Activated CD4-positive, alpha-beta T cell treated with anti-CD3 and anti-CD28 coated beads for 36 hours (primary cell): Measurements from ENCODE around the gene PHLPP2. TPM values are rescaled to one million over a fixed set of nuclear protein-coding genes. Genes with fewer than 3 reads are reported as not detected.

Experiments
- ATAC-seq: fragments of 200-7000 bp; cut with Tn5 transposase; one replicate; pipeline ENCODE4 v1.10.0; 2021; ENCODE audit warnings: mild to moderate bottlenecking, moderate library complexity
- CTCF ChIA-PET: fragments of 350-600 bp; sonication (Branson Sonifier 250); formaldehyde crosslinking; loops from one replicate; lab custom pipeline; 2021; ENCODE audit warnings: antibody characterized with exemption; lab: Charles Lee
- POLR2A ChIA-PET: fragments of 350-600 bp; sonication (Branson Sonifier 250); formaldehyde crosslinking; loops from one replicate; lab custom pipeline; 2021; ENCODE audit warnings: antibody characterized with exemption, inconsistent platforms; lab: Charles Lee
- DNase-seq: peaks from one replicate; pipeline ENCODE4 v3.0.0-alpha.2; 2020
- H3K27ac Mint-ChIP-seq: one replicate; pipeline ENCODE4 v1.8.0; 2021; ENCODE audit warnings: mixed read lengths
- H3K27me3 Mint-ChIP-seq: one replicate; pipeline ENCODE4 v1.8.0; 2021; ENCODE audit warnings: mixed read lengths
- H3K36me3 Mint-ChIP-seq: one replicate; pipeline ENCODE4 v1.8.0; 2021; ENCODE audit warnings: low read depth, mixed read lengths
- H3K4me1 Mint-ChIP-seq: one replicate; pipeline ENCODE4 v1.8.0; 2021; ENCODE audit warnings: mixed read lengths
- H3K4me3 Mint-ChIP-seq: one replicate; pipeline ENCODE4 v1.8.0; 2021; ENCODE audit warnings: mild to moderate bottlenecking, moderate library complexity, mixed read lengths
- H3K9me3 Mint-ChIP-seq: one replicate; pipeline ENCODE4 v1.8.0; 2021; ENCODE audit warnings: low read depth, mixed read lengths
- intact Hi-C, 2 experiments: fragments of 100-400 bp; cut with DNase I in 1 of 2; cut with micrococcal nuclease in 1 of 2; formaldehyde crosslinking; loops; one replicate each; pipeline versions ENCODE4 v1.14.2 to v1.15.1; 2022 to 2024; cut with DNase I, micrococcal nuclease
- total RNA-seq, 2 experiments: library from RNA; stranded (reverse); gene quantifications; one replicate each; pipeline ENCODE4 v1.2.3, GENCODE V29; 2021

Gene PHLPP2
- total RNA-seq, 2 experiments from 2014 or later, result 8.8 to 11.2 TPM

GRCh38 chr16:71722801-71723536 is 1.5 kb downstream of the PHLPP2 start:
- Mint-ChIP-seq H3K27me3 (no peaks in the 10 kb centered on the region), H3K27ac (peak overlapping the region; percentile 86), H3K4me3 (peak overlapping the region; percentile 95), H3K9me3 (no peaks in the 10 kb centered on the region), H3K4me1 (peaks cover 16% of the 10 kb centered on the region), H3K36me3 (no peaks in the 10 kb centered on the region)
- ChIA-PET CTCF (interaction anchor here (0.6 kb wide), 1 partner anchor 12 kb away, joined by 3 read pairs; no protein-coding TSS in a partner anchor), POLR2A (interaction anchor here (0.5 to 1.0 kb wide), 2 partner anchors 19 to 159 kb away, joined by 3 read pairs; no protein-coding TSS in a partner anchor)
- peak; percentile 73 for DNase-seq
- ATAC-seq, result peak; percentile 60
- intact Hi-C loops, result loop anchor here (1.0 to 10.0 kb wide), 12 partner anchors 85 to 942 kb away; partner anchors contain the start of genes ZNF821 (in 2 of the 2), AP1G1 (in 1 of the 2), ATXN1L (in 1 of the 2) and CMTR2 (in 1 of the 2)

- intact Hi-C loops, result loop anchor here (5.0 to 10.0 kb wide), 2 partner anchors 161 to 944 kb away; partner anchors contain the start of gene ZNF821 (in 1 of the 2)
- DNase-seq, result no peak
- Mint-ChIP-seq H3K4me3 (peak overlapping the region; percentile 30), H3K36me3 (no peaks in the 10 kb centered on the region), H3K9me3 (no peaks in the 10 kb centered on the region), H3K27ac (no peak overlapping the region), H3K4me1 (peaks cover 16% of the 10 kb centered on the region), H3K27me3 (no peaks in the 10 kb centered on the region)
- ChIA-PET CTCF (no interaction called here), POLR2A (interaction anchor here (0.7 kb wide), 1 partner anchor 163 kb away, joined by 10 read pairs; no protein-coding TSS in a partner anchor)
- ATAC-seq, result no peak
Observed at GRCh38 chr16:71721066-71721740, 3.3 kb downstream of the PHLPP2 start.

- Mint-ChIP-seq H3K4me3 (no peak overlapping the region), H3K36me3 (no peaks in the 10 kb centered on the region), H3K4me1 (peaks cover 6% of the 10 kb centered on the region), H3K9me3 (no peaks in the 10 kb centered on the region), H3K27me3 (no peaks in the 10 kb centered on the region), H3K27ac (no peak overlapping the region)
- CTCF ChIA-PET, result interaction anchor here (1.1 kb wide), 1 partner anchor 249 kb away, joined by 3 read pairs; no protein-coding TSS in a partner anchor
- ATAC-seq, result no peak
- POLR2A ChIA-PET, result no interaction called here
- intact Hi-C loops, result no loop called here
- no peak for DNase-seq
Observed at GRCh38 chr16:71712501-71712900, 12.0 kb downstream of the PHLPP2 start.

GRCh38 chr16:71711789-71712188 is 12.7 kb downstream of the PHLPP2 start:
- no peak overlapping the region for H3K27ac Mint-ChIP-seq
- intact Hi-C loops, result no loop called here
- no peaks in the 10 kb centered on the region for H3K27me3 Mint-ChIP-seq
- H3K4me1 Mint-ChIP-seq, result peaks cover 6% of the 10 kb centered on the region
- no peaks in the 10 kb centered on the region for H3K36me3 Mint-ChIP-seq
- ATAC-seq, result peak; percentile 57
- ChIA-PET POLR2A (no interaction called here), CTCF (interaction anchor here (0.7 to 1.1 kb wide), 2 partner anchors 11 to 250 kb away, joined by 3 read pairs; no protein-coding TSS in a partner anchor)
- no peak for DNase-seq
- no peak overlapping the region for H3K4me3 Mint-ChIP-seq
- no peaks in the 10 kb centered on the region for H3K9me3 Mint-ChIP-seq

GRCh38 chr16:71709229-71709781 is 15.2 kb downstream of the PHLPP2 start:
- CTCF ChIA-PET, result interaction anchor here (1.2 kb wide), 1 partner anchor 8 kb away, joined by 3 read pairs; no protein-coding TSS in a partner anchor

GRCh38 chr16:71708696-71709095 is 15.8 kb downstream of the PHLPP2 start:
- ATAC-seq, result no peak
- ChIA-PET CTCF (interaction anchor here (1.2 kb wide), 1 partner anchor 9 kb away, joined by 3 read pairs; no protein-coding TSS in a partner anchor), POLR2A (interaction anchor here (0.6 kb wide), 1 partner anchor 33 kb away, joined by 4 read pairs; no protein-coding TSS in a partner anchor)
- H3K4me1 Mint-ChIP-seq, result peaks cover 6% of the 10 kb centered on the region
- intact Hi-C loops, result no loop called here
- no peak for DNase-seq
- H3K36me3 Mint-ChIP-seq, result no peaks in the 10 kb centered on the region
- H3K4me3 Mint-ChIP-seq, result no peak overlapping the region
- H3K27ac Mint-ChIP-seq, result no peak overlapping the region
- no peaks in the 10 kb centered on the region for H3K27me3 Mint-ChIP-seq
- H3K9me3 Mint-ChIP-seq, result no peaks in the 10 kb centered on the region

More at GRCh38 chr16:71709229-71709781, 15.2 kb downstream of the PHLPP2 start:
- Mint-ChIP-seq H3K9me3 (no peaks in the 10 kb centered on the region), H3K27ac (no peak overlapping the region), H3K27me3 (no peaks in the 10 kb centered on the region), H3K4me3 (no peak overlapping the region), H3K4me1 (peaks cover 6% of the 10 kb centered on the region), H3K36me3 (no peaks in the 10 kb centered on the region)
- ATAC-seq, result no peak
- intact Hi-C loops, result no loop called here
- POLR2A ChIA-PET, result interaction anchor here (0.7 kb wide), 1 partner anchor 45 kb away, joined by 4 read pairs; no protein-coding TSS in a partner anchor
- no peak for DNase-seq

GRCh38 chr16:71707199-71707598 is 17.3 kb downstream of the PHLPP2 start:
- H3K27ac Mint-ChIP-seq, result no peak overlapping the region
- H3K36me3 Mint-ChIP-seq, result peaks cover 2% of the 10 kb centered on the region
- H3K27me3 Mint-ChIP-seq, result no peaks in the 10 kb centered on the region
- no peak overlapping the region for H3K4me3 Mint-ChIP-seq
- ChIA-PET POLR2A (no interaction called here), CTCF (interaction anchor here (1.2 kb wide), 1 partner anchor 96 kb away, joined by 5 read pairs; no protein-coding TSS in a partner anchor)
- peaks cover 6% of the 10 kb centered on the region for H3K4me1 Mint-ChIP-seq
- ATAC-seq (no peak), DNase-seq (no peak)
- H3K9me3 Mint-ChIP-seq, result no peaks in the 10 kb centered on the region
- intact Hi-C loops, result no loop called here

GRCh38 chr16:71706046-71706445 is 18.5 kb downstream of the PHLPP2 start:
- H3K4me1 Mint-ChIP-seq, result no peaks in the 10 kb centered on the region
- no peak overlapping the region for H3K27ac Mint-ChIP-seq
- intact Hi-C loops, result no loop called here
- no peak for ATAC-seq
- POLR2A ChIA-PET, result no interaction called here
- H3K9me3 Mint-ChIP-seq, result no peaks in the 10 kb centered on the region
- DNase-seq, result no peak
- H3K27me3 Mint-ChIP-seq, result no peaks in the 10 kb centered on the region
- CTCF ChIA-PET, result no interaction called here
- H3K4me3 Mint-ChIP-seq, result no peak overlapping the region
- peaks cover 2% of the 10 kb centered on the region for H3K36me3 Mint-ChIP-seq

- H3K4me3 Mint-ChIP-seq, result no peak overlapping the region
- no peak overlapping the region for H3K27ac Mint-ChIP-seq
- ATAC-seq (no peak), DNase-seq (no peak)
- intact Hi-C loops, result no loop called here
- CTCF ChIA-PET, result no interaction called here
- no peaks in the 10 kb centered on the region for H3K27me3 Mint-ChIP-seq
- H3K36me3 Mint-ChIP-seq, result peaks cover 10% of the 10 kb centered on the region
- no peaks in the 10 kb centered on the region for H3K4me1 Mint-ChIP-seq
- POLR2A ChIA-PET, result no interaction called here
- H3K9me3 Mint-ChIP-seq, result no peaks in the 10 kb centered on the region
Observed at GRCh38 chr16:71703333-71703732, 21.2 kb downstream of the PHLPP2 start.

GRCh38 chr16:71700831-71701230 is 23.7 kb downstream of the PHLPP2 start:
- Mint-ChIP-seq H3K4me1 (peaks cover 3% of the 10 kb centered on the region), H3K27me3 (no peaks in the 10 kb centered on the region), H3K4me3 (no peak overlapping the region), H3K9me3 (no peaks in the 10 kb centered on the region), H3K36me3 (peaks cover 10% of the 10 kb centered on the region), H3K27ac (no peak overlapping the region)
- POLR2A ChIA-PET, result no interaction called here
- intact Hi-C loops, result no loop called here
- CTCF ChIA-PET, result no interaction called here
- ATAC-seq, result no peak
- DNase-seq, result no peak

- CTCF ChIA-PET, result interaction anchor here (0.9 kb wide), 2 partner anchors 87 to 159 kb away, joined by 3 read pairs; no protein-coding TSS in a partner anchor
Observed at GRCh38 chr16:71698491-71698890, 26.0 kb downstream of the PHLPP2 start.

More at GRCh38 chr16:71698491-71698890, 26.0 kb downstream of the PHLPP2 start:
- Mint-ChIP-seq H3K9me3 (no peaks in the 10 kb centered on the region), H3K4me3 (no peak overlapping the region), H3K4me1 (peaks cover 3% of the 10 kb centered on the region), H3K27me3 (no peaks in the 10 kb centered on the region), H3K36me3 (peaks cover 10% of the 10 kb centered on the region), H3K27ac (no peak overlapping the region)
- intact Hi-C loops, result no loop called here
- ATAC-seq, result no peak
- POLR2A ChIA-PET, result no interaction called here
- no peak for DNase-seq
